Naive B cell (primary cell): ENCODE results near the gene GRAMD1C. TPM values are rescaled to one million over a fixed set of nuclear protein-coding genes. Genes with fewer than 3 reads are reported as not detected.

Source experiments
- ATAC-seq, 2 donors: fragments of 150-1000 bp; cut with Tn5 transposase; 2 replicates each; pipeline ENCODE4 v1.10.0; 2021; ENCODE audit warnings: low read depth in 2 of 2, mild to moderate bottlenecking in 2 of 2, moderate library complexity in 2 of 2
- DNase-seq: peaks from one replicate; pipeline ENCODE4 v3.0.0; 2022
- H3K27ac Mint-ChIP-seq, 6 donors: one replicate each; pipeline ENCODE4 v1.8.0; 2020 to 2022; ENCODE audit warnings: mild to moderate bottlenecking in 6 of 6, mixed read lengths in 6 of 6, moderate library complexity in 5 of 6, inconsistent platforms in 2 of 6
- H3K27me3 Mint-ChIP-seq, 3 donors: one replicate each; pipeline ENCODE4 v1.8.0; 2021 to 2022; ENCODE audit warnings: mixed read lengths in 3 of 3, mild to moderate bottlenecking in 1 of 3
- H3K36me3 Mint-ChIP-seq, 2 donors: one replicate each; pipeline ENCODE4 v1.8.0; 2020 to 2022; ENCODE audit warnings: mixed read lengths in 2 of 2, inconsistent platforms in 1 of 2, mild to moderate bottlenecking in 1 of 2
- H3K4me1 Mint-ChIP-seq, 3 donors: one replicate each; pipeline ENCODE4 v1.8.0; 2020 to 2022; ENCODE audit warnings: mixed read lengths in 3 of 3, inconsistent platforms in 1 of 3, mild to moderate bottlenecking in 1 of 3, moderate library complexity in 1 of 3
- H3K4me3 Mint-ChIP-seq, 8 donors: one replicate each; pipeline ENCODE4 v1.8.0; 2020 to 2022; ENCODE audit warnings: mild to moderate bottlenecking in 8 of 8, mixed read lengths in 8 of 8, moderate library complexity in 8 of 8, inconsistent platforms in 2 of 8
- H3K9me3 Mint-ChIP-seq, 7 donors: one replicate each; pipeline ENCODE4 v1.8.0; 2020 to 2022; ENCODE audit warnings: mixed read lengths in 7 of 7, mild to moderate bottlenecking in 5 of 7, inconsistent platforms in 2 of 7, moderate library complexity in 1 of 7
- polyA plus RNA-seq, 6 donors: library from polyadenylated mRNA; unstranded; fragments of 300-500 nt; fragmentation: Illumina TruSeq; gene quantifications; one replicate each; pipeline ENCODE4 v1.2.3, GENCODE V29; 2021; ENCODE audit warnings: low read depth in 6 of 6

Gene GRAMD1C
- polyA plus RNA-seq, 6 donors from 2014 or later: 1.8 to 7.4 (median 4.2) TPM

DNA sequence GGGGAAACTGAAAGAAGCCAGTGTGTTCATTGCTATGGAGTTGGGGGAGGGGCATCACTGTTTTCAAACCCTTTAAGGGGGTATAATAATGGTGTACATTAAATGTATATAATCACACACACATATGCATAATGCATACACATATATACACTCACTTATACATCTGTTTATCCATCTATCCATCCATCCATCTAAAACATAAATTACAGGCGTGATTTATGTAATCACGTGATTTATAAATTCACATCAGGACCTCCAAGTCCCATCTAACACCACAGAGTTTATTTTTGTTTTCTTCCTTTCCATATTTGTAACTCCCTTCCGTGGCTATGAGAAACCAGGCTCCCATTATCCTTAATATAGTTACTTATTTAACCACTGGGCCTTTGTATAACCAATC is 39.8 kb downstream of the GRAMD1C start:
- ATAC-seq (no peak), DNase-seq (no peak)
- Mint-ChIP-seq H3K9me3 (no peaks in the 10 kb centered on the region), H3K4me3 (peak overlapping the region in 1 of 8 donors; percentile 59), H3K27ac (no peak overlapping the region), H3K4me1 (no peaks in the 10 kb centered on the region), H3K36me3 (peaks cover 5 to 20% of the 10 kb centered on the region in 2 donors), H3K27me3 (no peaks in the 10 kb centered on the region)

DNA sequence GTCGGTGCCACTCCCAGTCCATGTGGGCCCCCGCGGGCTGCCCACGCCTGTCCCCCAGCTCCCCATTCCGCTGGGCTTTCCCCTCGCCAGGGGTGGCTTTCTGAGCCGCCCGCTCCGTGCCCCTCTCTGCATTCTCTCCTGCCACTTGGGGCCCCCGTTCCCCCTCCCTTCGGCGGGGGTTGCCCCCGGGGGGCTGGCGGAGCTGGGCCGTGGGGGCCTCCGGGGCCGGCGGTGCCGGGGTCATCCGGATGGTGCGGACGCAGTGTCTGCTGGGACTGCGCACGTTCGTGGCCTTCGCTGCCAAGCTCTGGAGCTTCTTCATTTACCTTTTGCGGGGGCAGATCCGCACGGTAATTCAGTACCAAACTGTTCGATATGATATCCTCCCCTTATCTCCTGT is 46.5 kb downstream of the GRAMD1C start:
- H3K36me3 Mint-ChIP-seq: peaks cover 0 to 13% of the 10 kb centered on the region in 2 donors
- H3K27ac Mint-ChIP-seq: no peak overlapping the region
- ATAC-seq: no peak
- no peak overlapping the region for H3K4me3 Mint-ChIP-seq
- no peaks in the 10 kb centered on the region for H3K4me1 Mint-ChIP-seq
- no peak for DNase-seq
- H3K9me3 Mint-ChIP-seq: peaks cover 0 to 7% (median 0%) of the 10 kb centered on the region in 7 donors
- no peaks in the 10 kb centered on the region for H3K27me3 Mint-ChIP-seq

DNA sequence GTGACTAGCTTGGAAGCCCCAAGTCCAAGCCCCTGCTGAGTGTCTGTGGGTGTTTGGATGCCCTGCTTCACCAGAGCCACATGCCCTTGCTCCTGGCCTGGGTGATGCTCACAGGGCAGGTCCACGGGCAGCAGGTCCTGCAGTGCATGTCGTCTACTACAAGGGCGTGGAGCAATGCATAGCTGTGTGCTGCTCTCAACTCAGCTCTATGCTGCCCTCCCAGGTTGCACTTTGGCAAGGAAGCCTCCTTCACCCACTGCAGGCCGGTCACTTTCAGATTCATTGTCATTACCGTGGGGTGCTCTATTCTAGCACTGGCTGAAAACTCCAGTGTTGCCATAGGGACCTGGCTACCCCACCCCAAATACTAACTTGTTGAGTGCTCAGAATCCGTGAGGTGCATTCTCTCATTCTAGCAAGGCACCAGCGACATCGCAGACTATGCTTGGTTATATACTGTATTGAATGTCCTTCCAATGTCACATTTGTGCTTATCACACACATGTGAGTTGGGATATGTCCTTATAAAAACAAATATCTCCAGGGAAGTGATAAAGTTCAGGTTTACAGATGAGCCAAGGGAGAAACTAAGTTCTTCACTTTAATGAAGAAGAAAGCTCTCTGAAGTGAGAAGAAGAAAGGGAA is 51.8 kb downstream of the GRAMD1C start:
- DNase-seq (no peak), ATAC-seq (no peak)
- H3K36me3 Mint-ChIP-seq: no peaks in the 10 kb centered on the region
- peaks cover 0 to 3% (median 0%) of the 10 kb centered on the region in 7 donors for H3K9me3 Mint-ChIP-seq
- H3K4me3 Mint-ChIP-seq: no peak overlapping the region
- H3K27ac Mint-ChIP-seq: peak overlapping the region in 1 of 6 donors; percentile 60
- no peaks in the 10 kb centered on the region for H3K27me3 Mint-ChIP-seq
- H3K4me1 Mint-ChIP-seq: no peaks in the 10 kb centered on the region

DNA sequence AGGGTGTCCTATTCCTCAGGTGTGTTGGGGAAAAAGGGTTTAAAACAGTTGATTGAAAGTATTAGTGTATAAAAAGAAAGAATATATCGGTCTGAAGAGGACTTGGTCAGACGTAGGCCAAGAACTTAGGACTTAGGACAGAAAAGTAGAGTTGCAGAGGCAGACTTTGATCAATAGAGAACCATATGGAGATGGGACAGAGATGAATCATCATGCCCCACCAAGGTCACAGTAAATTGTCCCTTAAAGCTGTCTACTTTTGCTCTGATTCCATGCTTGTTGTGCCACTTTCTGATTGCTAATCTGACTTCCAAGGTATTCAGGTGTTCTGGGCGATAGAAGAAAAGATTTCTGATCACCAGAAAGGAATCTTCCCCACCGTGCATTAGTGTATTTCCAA is 56.3 kb downstream of the GRAMD1C start:
- Mint-ChIP-seq H3K4me1 (peaks cover 0 to 6% (median 0%) of the 10 kb centered on the region in 3 donors), H3K27ac (no peak overlapping the region), H3K36me3 (no peaks in the 10 kb centered on the region), H3K9me3 (no peaks in the 10 kb centered on the region), H3K27me3 (no peaks in the 10 kb centered on the region), H3K4me3 (no peak overlapping the region)
- DNase-seq: no peak
- ATAC-seq: no peak

DNA sequence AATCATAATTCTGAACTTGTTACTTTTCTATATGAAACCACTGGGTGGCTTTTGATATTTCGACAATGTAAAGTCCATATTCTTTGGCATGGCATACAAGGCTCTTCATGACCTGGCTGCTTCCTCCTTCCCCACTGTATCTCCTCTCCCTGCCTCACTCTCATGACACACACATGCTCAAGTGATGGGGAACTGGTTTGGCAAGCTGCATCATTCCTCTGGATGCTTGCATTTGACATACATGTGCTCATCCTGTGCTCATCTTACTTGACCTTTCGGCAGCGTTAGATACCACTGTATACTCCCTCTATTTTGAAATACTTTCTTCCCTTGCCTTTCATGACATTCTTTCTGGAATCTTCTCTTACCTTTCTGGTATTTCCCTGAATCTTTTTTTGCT is 57.4 kb downstream of the GRAMD1C start:
- no peaks in the 10 kb centered on the region for H3K9me3 Mint-ChIP-seq
- no peak for DNase-seq
- no peaks in the 10 kb centered on the region for H3K36me3 Mint-ChIP-seq
- H3K4me1 Mint-ChIP-seq: peaks cover 0 to 6% (median 0%) of the 10 kb centered on the region in 3 donors
- H3K4me3 Mint-ChIP-seq: no peak overlapping the region
- ATAC-seq: no peak
- H3K27ac Mint-ChIP-seq: no peak overlapping the region
- H3K27me3 Mint-ChIP-seq: no peaks in the 10 kb centered on the region

DNA sequence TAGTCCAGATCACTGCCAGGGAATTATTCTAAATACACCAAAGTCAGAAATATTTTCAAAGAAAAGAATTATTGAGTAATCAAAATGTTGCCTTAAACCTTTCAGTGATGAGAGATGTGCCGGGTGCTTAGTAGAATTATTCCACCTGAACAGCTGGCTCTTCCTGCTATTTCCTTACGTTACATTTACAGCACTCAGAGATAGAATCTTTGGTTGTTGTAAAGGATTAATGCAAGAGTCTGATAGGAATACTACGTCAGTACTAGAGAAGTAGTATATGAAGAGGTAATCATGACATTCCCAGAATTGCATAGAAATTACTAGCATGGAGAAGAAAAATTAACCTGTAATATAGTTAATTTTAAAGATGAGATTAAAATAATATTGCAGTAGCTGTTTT is 58.3 kb downstream of the GRAMD1C start:
- no peak for ATAC-seq
- Mint-ChIP-seq H3K4me3 (no peak overlapping the region), H3K27ac (no peak overlapping the region), H3K9me3 (no peaks in the 10 kb centered on the region), H3K4me1 (peaks cover 0 to 6% (median 0%) of the 10 kb centered on the region in 3 donors), H3K36me3 (no peaks in the 10 kb centered on the region), H3K27me3 (no peaks in the 10 kb centered on the region)
- DNase-seq: no peak

DNA sequence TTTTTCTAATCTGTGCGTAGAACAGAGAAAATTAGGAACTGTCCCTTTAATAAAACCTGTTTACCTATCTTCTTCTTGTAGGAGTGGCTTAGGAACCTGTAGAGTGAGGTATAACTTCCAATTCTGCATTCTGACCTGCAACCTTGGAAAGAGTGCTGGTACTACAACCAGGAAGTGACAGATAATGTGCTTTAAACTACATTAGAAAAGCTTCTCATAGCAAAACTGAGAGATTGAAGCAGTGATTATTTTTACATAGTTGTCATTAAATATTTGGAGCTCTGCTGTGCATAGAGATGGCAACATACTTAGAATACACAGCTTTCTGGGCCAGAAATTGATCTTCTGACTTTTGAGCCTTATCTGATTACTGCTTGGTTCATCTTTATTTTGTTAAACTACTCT is 58.8 kb downstream of the GRAMD1C start:
- H3K27ac Mint-ChIP-seq: no peak overlapping the region
- H3K36me3 Mint-ChIP-seq: no peaks in the 10 kb centered on the region
- no peaks in the 10 kb centered on the region for H3K27me3 Mint-ChIP-seq
- peaks cover 0 to 6% (median 0%) of the 10 kb centered on the region in 3 donors for H3K4me1 Mint-ChIP-seq
- peak; percentile 47 to 55 for ATAC-seq
- no peak for DNase-seq
- no peak overlapping the region for H3K4me3 Mint-ChIP-seq
- no peaks in the 10 kb centered on the region for H3K9me3 Mint-ChIP-seq

DNA sequence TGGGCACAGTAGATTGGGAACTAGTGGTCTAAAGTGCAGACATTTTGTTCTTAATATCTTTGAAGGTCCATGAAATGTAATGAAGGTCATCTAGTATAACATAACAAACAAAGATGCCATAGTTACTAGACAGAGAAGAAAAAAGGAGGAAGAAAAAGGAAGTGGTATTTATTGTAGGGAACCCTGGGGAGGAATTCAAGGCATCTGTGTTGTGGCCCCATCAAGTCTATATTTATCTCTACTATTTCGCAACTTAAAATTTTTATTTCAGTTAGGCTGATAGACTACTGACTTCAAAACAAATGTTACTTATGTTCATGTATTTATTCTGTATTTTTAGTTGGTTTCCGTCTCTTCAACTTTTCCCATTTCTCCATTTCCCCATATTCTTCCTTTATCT is 60.3 kb downstream of the GRAMD1C start:
- Mint-ChIP-seq H3K9me3 (no peaks in the 10 kb centered on the region), H3K27me3 (no peaks in the 10 kb centered on the region), H3K4me1 (peaks cover 0 to 6% (median 0%) of the 10 kb centered on the region in 3 donors), H3K4me3 (no peak overlapping the region), H3K27ac (no peak overlapping the region), H3K36me3 (no peaks in the 10 kb centered on the region)
- DNase-seq (no peak), ATAC-seq (no peak)

DNA sequence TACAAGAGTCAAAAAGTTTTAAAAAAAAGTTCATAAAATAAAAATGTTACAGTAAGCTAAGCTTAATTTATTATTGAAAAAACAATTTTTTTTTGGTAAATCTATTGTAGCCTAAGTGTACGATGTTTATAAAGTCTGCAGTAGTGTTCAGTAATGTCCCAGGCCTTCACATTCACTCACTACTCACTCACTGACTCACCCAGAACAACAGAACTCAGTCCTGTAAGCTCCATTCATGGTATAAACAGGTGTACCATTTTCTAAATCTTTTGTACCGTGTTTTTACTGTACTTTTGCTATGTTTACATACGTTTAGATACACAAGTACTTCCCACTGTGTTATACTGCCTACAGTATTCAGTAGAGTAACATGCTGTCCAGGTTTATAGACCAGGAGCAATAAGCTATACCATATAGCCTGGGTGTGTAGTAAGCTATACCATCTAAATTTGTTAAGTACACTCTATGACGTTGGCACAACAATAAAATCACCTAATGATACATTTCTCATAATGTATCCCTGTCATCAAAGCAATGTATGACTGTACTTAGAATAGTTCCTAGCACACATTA is 68.1 kb downstream of the GRAMD1C start:
- H3K4me1 Mint-ChIP-seq: no peaks in the 10 kb centered on the region
- ATAC-seq (no peak), DNase-seq (no peak)
- no peaks in the 10 kb centered on the region for H3K9me3 Mint-ChIP-seq
- no peak overlapping the region for H3K27ac Mint-ChIP-seq
- no peak overlapping the region for H3K4me3 Mint-ChIP-seq
- no peaks in the 10 kb centered on the region for H3K27me3 Mint-ChIP-seq
- H3K36me3 Mint-ChIP-seq: no peaks in the 10 kb centered on the region

DNA sequence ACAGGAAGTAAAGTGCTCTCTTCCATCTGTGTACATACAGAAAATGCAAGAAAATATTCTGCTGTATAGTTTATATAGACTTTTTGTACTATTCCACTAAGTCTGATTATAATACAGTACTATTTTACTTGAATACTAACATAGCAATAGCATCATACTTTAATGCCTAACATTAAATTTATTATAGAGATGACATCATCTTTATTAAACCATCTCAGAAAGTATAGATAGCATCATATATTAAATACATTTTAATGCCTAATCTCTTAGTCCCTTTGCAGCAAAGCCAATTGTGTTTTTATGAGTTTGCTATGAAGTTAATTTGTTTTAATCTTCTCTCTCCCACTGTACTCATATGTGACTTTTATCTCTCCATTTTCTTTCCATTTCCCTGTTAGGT is 69.5 kb downstream of the GRAMD1C start:
- no peaks in the 10 kb centered on the region for H3K36me3 Mint-ChIP-seq
- ATAC-seq (no peak), DNase-seq (no peak)
- no peaks in the 10 kb centered on the region for H3K9me3 Mint-ChIP-seq
- H3K4me3 Mint-ChIP-seq: no peak overlapping the region
- no peaks in the 10 kb centered on the region for H3K4me1 Mint-ChIP-seq
- H3K27ac Mint-ChIP-seq: peak overlapping the region in 1 of 6 donors; percentile 7
- H3K27me3 Mint-ChIP-seq: no peaks in the 10 kb centered on the region

DNA sequence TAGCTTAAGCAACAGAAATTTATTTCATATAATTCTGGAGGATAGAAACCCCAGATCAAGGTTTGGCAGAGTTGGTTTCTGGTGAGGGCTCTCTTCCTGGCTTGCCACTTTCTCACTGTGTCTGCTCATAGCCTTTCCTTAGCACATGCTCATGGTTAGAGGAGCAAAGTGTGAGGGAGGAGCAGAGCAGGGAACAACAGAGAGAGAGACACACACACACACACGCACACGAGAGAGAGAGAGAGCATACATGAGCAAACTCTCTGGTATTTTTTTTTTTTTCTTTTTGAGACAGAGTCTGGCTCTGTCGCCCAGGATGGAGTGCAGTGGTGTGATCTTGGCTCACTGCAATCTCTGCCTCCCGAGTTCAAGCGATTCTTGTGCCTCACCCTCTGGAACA is 72.4 kb downstream of the GRAMD1C start:
- Mint-ChIP-seq H3K27ac (no peak overlapping the region), H3K36me3 (no peaks in the 10 kb centered on the region), H3K27me3 (no peaks in the 10 kb centered on the region), H3K4me1 (no peaks in the 10 kb centered on the region), H3K9me3 (no peaks in the 10 kb centered on the region), H3K4me3 (no peak overlapping the region)
- DNase-seq (no peak), ATAC-seq (no peak)

DNA sequence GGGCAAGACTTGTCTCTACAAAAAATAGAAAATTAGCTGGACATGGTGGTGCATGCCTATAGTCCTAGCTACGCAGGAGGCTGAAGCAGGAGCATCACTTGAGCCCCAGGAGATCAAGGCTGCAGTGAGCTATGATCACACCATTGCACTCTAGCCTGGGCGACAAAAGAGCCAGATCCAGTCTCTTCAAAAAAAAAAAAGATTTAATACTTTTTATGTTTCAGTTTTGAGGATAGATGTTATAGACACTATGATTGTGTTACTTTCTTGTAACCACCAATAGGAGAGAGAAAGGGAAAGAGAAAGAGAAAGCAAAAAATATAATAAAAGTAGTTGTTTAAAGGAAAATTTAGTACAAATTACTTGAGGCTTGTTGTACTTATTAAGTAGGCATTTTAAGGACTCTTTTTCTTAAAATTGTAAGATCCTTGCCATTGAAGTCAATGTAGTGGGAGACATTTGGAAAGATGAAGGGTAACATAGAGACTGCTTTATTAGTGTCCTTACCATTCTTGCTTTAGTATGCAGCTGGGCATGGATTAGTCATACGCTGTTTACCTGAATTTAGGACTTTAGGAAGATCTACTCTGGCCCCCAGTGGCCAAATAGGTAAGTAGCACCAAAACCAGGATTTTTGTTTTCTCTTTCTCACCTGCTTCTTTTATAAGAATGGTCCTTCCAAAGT is 74.1 kb downstream of the GRAMD1C start:
- H3K27me3 Mint-ChIP-seq: no peaks in the 10 kb centered on the region
- H3K36me3 Mint-ChIP-seq: no peaks in the 10 kb centered on the region
- no peaks in the 10 kb centered on the region for H3K9me3 Mint-ChIP-seq
- DNase-seq (peak; percentile 31), ATAC-seq (peak; percentile 92 to 93)
- peak overlapping the region in 3 of 6 donors; percentile 49 to 66 (median 49) for H3K27ac Mint-ChIP-seq
- no peaks in the 10 kb centered on the region for H3K4me1 Mint-ChIP-seq
- H3K4me3 Mint-ChIP-seq: peak overlapping the region in 7 of 8 donors; percentile 23 to 69 (median 56)

DNA sequence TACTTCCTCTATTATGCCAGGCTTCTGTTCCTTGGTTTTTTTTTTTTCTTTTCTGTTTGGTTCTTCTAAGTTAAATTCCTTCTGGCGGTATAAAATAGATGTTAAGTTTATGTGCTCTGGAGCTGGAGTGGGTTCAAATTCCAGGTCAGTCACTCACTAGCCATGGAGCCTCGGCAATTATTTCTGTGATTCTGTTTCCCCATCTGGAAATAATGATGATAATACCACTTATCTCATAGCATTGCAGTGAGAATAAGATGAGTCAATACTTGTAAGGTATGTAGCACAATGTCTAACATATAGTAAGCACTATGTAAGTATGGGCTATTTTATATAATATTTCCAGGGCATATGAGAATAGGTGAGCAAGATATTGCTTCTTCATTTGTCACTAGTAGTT is 76.1 kb downstream of the GRAMD1C start:
- Mint-ChIP-seq H3K27ac (no peak overlapping the region), H3K27me3 (no peaks in the 10 kb centered on the region), H3K4me3 (no peak overlapping the region), H3K9me3 (no peaks in the 10 kb centered on the region), H3K36me3 (no peaks in the 10 kb centered on the region), H3K4me1 (no peaks in the 10 kb centered on the region)
- DNase-seq (no peak), ATAC-seq (no peak)

DNA sequence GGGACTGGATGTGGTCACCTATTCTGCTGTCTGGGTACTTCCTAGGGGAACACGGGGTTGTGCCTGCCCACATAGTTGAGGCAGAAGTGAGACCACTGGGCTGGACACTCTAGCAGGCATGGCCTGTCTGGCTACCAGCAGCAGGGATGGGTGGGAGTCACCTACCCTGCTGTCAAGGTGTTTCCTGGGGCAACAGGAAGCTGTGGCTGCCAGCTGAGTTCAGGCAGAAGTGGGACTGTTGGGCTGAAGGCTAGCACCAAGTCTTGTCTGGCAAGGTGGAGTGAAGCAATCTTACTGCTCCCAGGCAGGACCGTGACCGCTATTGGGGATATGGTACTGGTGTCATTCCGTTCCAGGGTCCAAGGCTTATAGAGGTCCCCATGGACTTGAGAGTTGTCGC is 89.0 kb downstream of the GRAMD1C start:
- Mint-ChIP-seq H3K9me3 (peaks cover 6 to 28% (median 18%) of the 10 kb centered on the region in 7 donors), H3K27me3 (peaks cover 0 to 4% (median 0%) of the 10 kb centered on the region in 3 donors), H3K36me3 (peaks cover 14 to 27% of the 10 kb centered on the region in 2 donors)

More for the DNA sequence above, 89.0 kb downstream of the GRAMD1C start:
- Mint-ChIP-seq H3K4me1 (peaks cover 4 to 19% (median 10%) of the 10 kb centered on the region in 3 donors), H3K4me3 (no peak overlapping the region), H3K27ac (no peak overlapping the region)
- DNase-seq (no peak), ATAC-seq (peak; percentile 48 to 56)
